PC-3 (cell line): ENCODE data around the gene AIPL1. TPM values are rescaled to one million over a fixed set of nuclear protein-coding genes. Genes with fewer than 3 reads are reported as not detected.

Experiments
- ATAC-seq: fragments of 200-7000 bp; cut with Tn5 transposase; 2 replicates; pipeline ENCODE4 v1.9.1; 2020; ENCODE audit warnings: mild to moderate bottlenecking, moderate library complexity
- BruUV-seq: library from RNA; stranded (reverse); fragments of 400-500 nt; replicated peaks from 2 replicates; lab custom pipeline; 2021; lab: Mats Ljungman, UMichigan
- CTCF ChIA-PET: fragments of 300-600 bp; sonication (Branson Sonifier 250); formaldehyde crosslinking; loops from one replicate; lab custom pipeline; 2022; ENCODE audit warnings: antibody characterized with exemption; lab: Charles Lee
- POLR2A ChIA-PET: fragments of 300-600 bp; sonication (Branson Sonifier 250); formaldehyde crosslinking; loops from one replicate; lab custom pipeline; 2022; ENCODE audit warnings: antibody characterized with exemption; ENCODE audit not compliant: unreplicated experiment; lab: Charles Lee
- DNase-seq: peaks from one replicate; pipeline ENCODE4 v3.0.0-alpha.2; 2015
- H2AFZ ChIP-seq: fragments of 300-600 bp; sonication (generic); 2 replicates; pipeline ENCODE4 v1.6.0; 2016; ENCODE audit warnings: antibody characterized with exemption, low read length
- H3F3A ChIP-seq: fragments of 300-600 bp; sonication (generic); one replicate; pipeline ENCODE4 v1.6.0; 2017; ENCODE audit warnings: antibody characterized with exemption, low read length, control low read depth, mild to moderate bottlenecking; ENCODE audit not compliant: unreplicated experiment
- H3K27ac ChIP-seq: fragments of 300-600 bp; sonication (generic); 2 replicates; pipeline ENCODE4 v1.5.1; 2016; ENCODE audit warnings: mild to moderate bottlenecking, low read length
- H3K27me3 ChIP-seq: fragments of 300-600 bp; sonication (generic); 2 replicates; pipeline ENCODE4 v1.6.1; 2016; ENCODE audit warnings: low read length, mixed read lengths
- H3K36me3 ChIP-seq: fragments of 300-600 bp; sonication (generic); 2 replicates; pipeline ENCODE4 v1.6.1; 2016; ENCODE audit warnings: low read depth, mixed run types, low read length, mixed read lengths
- H3K4me1 ChIP-seq: fragments of 300-600 bp; sonication (generic); 2 replicates; pipeline ENCODE4 v1.5.1; 2016; ENCODE audit warnings: low read length; ENCODE audit not compliant: insufficient read depth
- H3K4me2 ChIP-seq: fragments of 300-600 bp; sonication (generic); 2 replicates; pipeline ENCODE4 v1.6.0; 2016; ENCODE audit warnings: low read length
- H3K4me3 ChIP-seq: fragments of 300-600 bp; sonication (generic); 2 replicates; pipeline ENCODE4 v1.5.1; 2016; ENCODE audit warnings: mild to moderate bottlenecking, low read length, mixed read lengths
- H3K79me2 ChIP-seq: fragments of 300-600 bp; sonication (generic); 2 replicates; pipeline ENCODE4 v1.6.1; 2017; ENCODE audit warnings: low read length, mixed read lengths
- H3K9ac ChIP-seq: fragments of 300-600 bp; sonication (generic); 2 replicates; pipeline ENCODE4 v1.6.0; 2016; ENCODE audit warnings: mild to moderate bottlenecking, low read length
- H3K9me2 ChIP-seq: fragments of 300-600 bp; sonication (generic); replicated peaks from 2 replicates; pipeline ENCODE4 v1.6.1; 2016; ENCODE audit warnings: mixed run types, low read length, mixed read lengths
- H3K9me3 ChIP-seq: fragments of 300-600 bp; sonication (generic); 2 replicates; pipeline ENCODE4 v1.6.1; 2016; ENCODE audit warnings: low read length, mixed read lengths
- H4K20me1 ChIP-seq: fragments of 300-600 bp; sonication (generic); 2 replicates; pipeline ENCODE4 v1.6.1; 2016; ENCODE audit warnings: low read length, mixed read lengths
- EZH2 ChIP-seq: fragments of 300-600 bp; sonication (generic); IDR thresholded peaks from one replicate; pipeline ENCODE4 v1.6.1; 2017; ENCODE audit warnings: antibody characterized with exemption, mild to moderate bottlenecking, low read length; ENCODE audit not compliant: unreplicated experiment
- EZH2phosphoT487 ChIP-seq: fragments of 300-600 bp; sonication (generic); IDR thresholded peaks from 2 replicates; pipeline ENCODE4 v1.6.1; 2018; ENCODE audit warnings: mild to moderate bottlenecking, antibody characterized with exemption, low read length, borderline replicate concordance
- intact Hi-C: fragments of 100-400 bp; cut with micrococcal nuclease; formaldehyde crosslinking; loops from 2 replicates; pipeline ENCODE4 v1.9.0; 2023
- total RNA-seq: library from RNA; depleted of rRNA; stranded (reverse); fragments of >200 nt; gene quantifications from 2 replicates; pipeline ENCODE4 v1.2.3, GENCODE V29; 2014
- TF ChIP-seq, protein P1 (sequence below): fragments of 300-600 bp; sonication (generic); conservative IDR thresholded peaks from 2 replicates; pipeline ENCODE4 v1.5.1; 2017; ENCODE audit warnings: antibody characterized with exemption, low read depth, mild to moderate bottlenecking, low read length

AIPL1 gene
- total RNA-seq, 1 experiment from 2014 or later, result not detected

GRCh38 chr17:6461246-6461645, 26.3 kb upstream of the AIPL1 start:
- Histone ChIP-seq H3K27ac (no peak overlapping the region), H3K4me1 (peaks cover 9% of the 10 kb centered on the region), H3K9ac (no peak overlapping the region), H3K9me3 (no peaks in the 10 kb centered on the region), H3K4me2 (no peak overlapping the region), H3K36me3 (no peaks in the 10 kb centered on the region), H3K79me2 (no peaks in the 10 kb centered on the region), H3K27me3 (no peaks in the 10 kb centered on the region), H2AFZ (no peak overlapping the region), H3K4me3 (no peak overlapping the region), H3F3A (no peaks in the 10 kb centered on the region), H4K20me1 (no peaks in the 10 kb centered on the region), H3K9me2 (no peaks in the 10 kb centered on the region)
- ATAC-seq, result no peak
- CTCF ChIA-PET, result no interaction called here
- no peak for DNase-seq
- BruUV-seq, result no TSS peak
- no peak for TF ChIP-seq EZH2
- TF ChIP-seq, protein P1, sequence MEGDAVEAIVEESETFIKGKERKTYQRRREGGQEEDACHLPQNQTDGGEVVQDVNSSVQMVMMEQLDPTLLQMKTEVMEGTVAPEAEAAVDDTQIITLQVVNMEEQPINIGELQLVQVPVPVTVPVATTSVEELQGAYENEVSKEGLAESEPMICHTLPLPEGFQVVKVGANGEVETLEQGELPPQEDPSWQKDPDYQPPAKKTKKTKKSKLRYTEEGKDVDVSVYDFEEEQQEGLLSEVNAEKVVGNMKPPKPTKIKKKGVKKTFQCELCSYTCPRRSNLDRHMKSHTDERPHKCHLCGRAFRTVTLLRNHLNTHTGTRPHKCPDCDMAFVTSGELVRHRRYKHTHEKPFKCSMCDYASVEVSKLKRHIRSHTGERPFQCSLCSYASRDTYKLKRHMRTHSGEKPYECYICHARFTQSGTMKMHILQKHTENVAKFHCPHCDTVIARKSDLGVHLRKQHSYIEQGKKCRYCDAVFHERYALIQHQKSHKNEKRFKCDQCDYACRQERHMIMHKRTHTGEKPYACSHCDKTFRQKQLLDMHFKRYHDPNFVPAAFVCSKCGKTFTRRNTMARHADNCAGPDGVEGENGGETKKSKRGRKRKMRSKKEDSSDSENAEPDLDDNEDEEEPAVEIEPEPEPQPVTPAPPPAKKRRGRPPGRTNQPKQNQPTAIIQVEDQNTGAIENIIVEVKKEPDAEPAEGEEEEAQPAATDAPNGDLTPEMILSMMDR, result no peak
- TF ChIP-seq EZH2phosphoT487, result no peak
- POLR2A ChIA-PET, result no interaction called here
- intact Hi-C loops, result no loop called here

DNA sequence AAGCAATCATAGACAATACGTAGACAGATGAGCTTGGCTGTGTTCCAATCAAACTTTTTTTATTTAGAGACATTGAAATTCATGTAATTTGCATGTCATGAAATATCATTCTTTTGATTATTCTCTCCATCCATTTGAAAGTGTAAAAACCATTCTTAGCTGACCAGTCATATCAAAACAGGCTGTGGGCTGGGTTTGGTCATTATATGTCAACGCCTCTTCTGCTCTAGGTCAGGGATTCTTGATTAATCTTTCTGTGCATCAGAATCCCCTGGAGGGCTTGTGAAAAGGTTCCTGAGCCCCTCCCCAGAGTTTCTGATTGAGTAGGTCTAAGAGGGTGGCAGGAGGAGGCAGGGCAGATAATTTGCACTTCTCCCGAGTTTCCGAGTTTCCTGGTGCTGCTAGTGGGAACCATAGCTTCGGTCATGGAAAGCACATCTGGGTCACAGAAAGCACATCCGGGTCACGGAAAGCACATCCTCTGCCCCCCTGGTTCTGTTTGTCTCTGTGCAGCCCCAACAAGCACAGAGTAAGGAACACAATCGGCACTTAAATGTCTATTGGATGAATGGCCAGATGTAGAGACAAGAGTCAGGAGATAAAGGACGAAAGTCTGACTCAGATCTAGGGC, 25.7 kb upstream of the AIPL1 start:
- Histone ChIP-seq H3K9me2 (no peaks in the 10 kb centered on the region), H3K79me2 (no peaks in the 10 kb centered on the region), H3K9me3 (no peaks in the 10 kb centered on the region), H3K4me3 (no peak overlapping the region), H3K9ac (no peak overlapping the region), H3K36me3 (no peaks in the 10 kb centered on the region), H3K4me1 (peaks cover 9% of the 10 kb centered on the region), H3F3A (no peaks in the 10 kb centered on the region), H2AFZ (no peak overlapping the region), H3K4me2 (no peak overlapping the region), H3K27ac (no peak overlapping the region), H4K20me1 (no peaks in the 10 kb centered on the region), H3K27me3 (no peaks in the 10 kb centered on the region)
- TF ChIP-seq EZH2 (no peak), EZH2phosphoT487 (no peak)
- TF ChIP-seq, protein P1, result no peak
- intact Hi-C loops, result no loop called here
- ATAC-seq (no peak), DNase-seq (no peak)
- CTCF ChIA-PET, result no interaction called here
- BruUV-seq, result no TSS peak
- POLR2A ChIA-PET, result no interaction called here

DNA sequence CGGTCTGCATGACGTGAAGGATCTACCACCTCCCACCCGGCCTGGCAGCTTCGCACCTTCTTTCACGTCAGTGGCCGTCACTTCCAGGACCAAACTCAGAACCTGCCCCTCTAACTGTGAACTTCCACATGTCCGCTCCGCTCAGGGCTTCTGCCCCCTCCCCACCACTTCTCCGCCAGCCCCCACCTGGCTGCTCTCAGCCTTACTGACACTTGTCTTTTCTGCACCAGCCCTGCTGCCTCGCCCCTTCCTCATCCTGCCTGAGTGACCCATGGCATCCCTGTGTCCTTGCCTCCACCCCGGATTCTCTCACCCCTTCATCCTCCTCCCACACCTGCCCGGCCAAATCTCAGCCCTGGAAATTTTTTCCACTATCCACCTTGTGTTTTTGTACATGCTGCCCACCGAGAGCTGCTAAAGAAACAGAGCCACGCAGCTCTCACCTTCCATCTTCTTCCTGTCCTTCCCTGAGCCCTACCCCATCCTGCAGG, 23.6 kb upstream of the AIPL1 start:
- Histone ChIP-seq H3K9me2 (no peaks in the 10 kb centered on the region), H3K9ac (no peak overlapping the region), H3K27ac (no peak overlapping the region), H3K9me3 (no peaks in the 10 kb centered on the region), H3K36me3 (no peaks in the 10 kb centered on the region), H3K4me3 (no peak overlapping the region), H3F3A (no peaks in the 10 kb centered on the region), H3K4me1 (peaks cover 9% of the 10 kb centered on the region), H2AFZ (no peak overlapping the region), H3K4me2 (no peak overlapping the region), H3K27me3 (no peaks in the 10 kb centered on the region), H3K79me2 (no peaks in the 10 kb centered on the region), H4K20me1 (no peaks in the 10 kb centered on the region)
- no peak for ATAC-seq
- intact Hi-C loops, result no loop called here
- CTCF ChIA-PET, result no interaction called here
- BruUV-seq, result no TSS peak
- TF ChIP-seq EZH2 (no peak), EZH2phosphoT487 (no peak)
- TF ChIP-seq, protein P1, result no peak
- POLR2A ChIA-PET, result no interaction called here
- DNase-seq, result no peak
